ENCODE results near the gene HOXA2. TPM values are rescaled to one million over a fixed set of nuclear protein-coding genes. Genes with fewer than 3 reads are reported as not detected.

Gene HOXA2
- total RNA-seq, 1 donor from 2014 or later: 0.82 TPM

DNA sequence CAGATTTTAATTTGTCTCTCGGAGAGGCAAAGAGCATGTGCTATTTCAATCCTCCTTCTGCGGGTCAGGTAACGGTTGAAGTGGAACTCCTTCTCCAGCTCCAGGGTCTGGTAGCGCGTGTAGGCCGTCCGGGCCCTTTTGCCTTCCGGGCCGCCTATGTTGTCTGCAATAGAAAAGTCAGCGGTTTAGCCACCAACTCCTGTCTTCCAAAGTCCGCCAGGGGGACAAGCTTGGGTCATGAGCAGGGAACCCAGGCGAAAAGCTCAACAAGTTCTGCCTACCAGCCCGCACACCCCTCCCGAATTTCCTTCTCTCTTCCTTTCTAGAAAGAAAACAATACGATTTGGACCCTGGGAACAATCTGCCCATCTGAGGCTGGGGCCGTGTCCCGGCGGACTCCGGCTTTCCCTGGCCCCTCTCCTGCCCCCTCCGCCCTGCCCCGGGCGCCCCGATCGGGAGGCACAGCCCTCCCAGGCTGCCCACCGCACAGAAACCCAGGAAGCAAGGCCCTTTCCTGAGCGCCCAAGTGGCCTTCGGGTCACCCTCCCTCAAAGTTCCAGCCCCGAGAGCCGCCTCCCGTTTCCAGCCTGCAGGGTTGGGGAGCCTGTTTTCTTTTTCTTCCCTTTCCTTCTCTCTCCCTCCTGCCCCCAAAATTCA lies 39.6 kb upstream of the HOXA2 start:
- DNase-seq (ENCODE audit: extremely low read depth, low read depth, low spot score): no peak

DNA sequence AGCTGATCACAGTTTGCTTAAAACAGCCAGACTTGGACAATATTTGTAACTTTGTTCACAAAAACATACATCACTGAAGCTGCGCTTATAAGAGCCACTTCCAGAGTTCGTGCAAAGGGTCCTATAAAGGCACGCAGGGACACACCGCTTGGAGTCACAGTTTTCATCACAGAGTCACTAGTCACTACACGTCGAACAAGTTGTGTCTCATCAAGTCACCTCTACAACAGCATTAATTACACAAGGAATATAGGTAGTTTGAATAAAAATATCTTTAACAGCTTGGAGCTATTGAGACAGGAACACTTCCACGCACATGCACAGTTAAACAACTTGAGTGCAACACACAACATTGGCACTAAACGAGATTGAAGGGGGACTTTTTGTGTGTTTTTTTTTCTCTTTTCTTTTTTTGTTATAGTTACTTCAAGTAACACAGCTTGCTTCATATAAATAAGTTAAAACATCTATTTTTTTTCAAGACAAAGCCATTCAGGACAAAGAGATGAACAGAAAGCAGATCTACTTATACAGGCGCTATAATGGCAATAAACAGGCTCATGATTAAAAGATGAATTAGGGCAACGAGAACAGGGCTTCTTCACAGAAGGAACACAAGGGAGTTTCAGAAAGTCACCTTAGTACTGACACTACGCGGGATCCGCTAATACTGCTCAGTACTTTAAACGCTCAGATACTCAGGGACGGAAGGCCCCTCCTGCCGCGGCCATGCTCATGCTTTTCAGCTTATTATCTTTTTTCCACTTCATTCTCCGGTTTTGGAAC lies 38.8 kb upstream of the HOXA2 start:
- no peak for DNase-seq (ENCODE audit: extremely low read depth, low read depth, low spot score)

DNA sequence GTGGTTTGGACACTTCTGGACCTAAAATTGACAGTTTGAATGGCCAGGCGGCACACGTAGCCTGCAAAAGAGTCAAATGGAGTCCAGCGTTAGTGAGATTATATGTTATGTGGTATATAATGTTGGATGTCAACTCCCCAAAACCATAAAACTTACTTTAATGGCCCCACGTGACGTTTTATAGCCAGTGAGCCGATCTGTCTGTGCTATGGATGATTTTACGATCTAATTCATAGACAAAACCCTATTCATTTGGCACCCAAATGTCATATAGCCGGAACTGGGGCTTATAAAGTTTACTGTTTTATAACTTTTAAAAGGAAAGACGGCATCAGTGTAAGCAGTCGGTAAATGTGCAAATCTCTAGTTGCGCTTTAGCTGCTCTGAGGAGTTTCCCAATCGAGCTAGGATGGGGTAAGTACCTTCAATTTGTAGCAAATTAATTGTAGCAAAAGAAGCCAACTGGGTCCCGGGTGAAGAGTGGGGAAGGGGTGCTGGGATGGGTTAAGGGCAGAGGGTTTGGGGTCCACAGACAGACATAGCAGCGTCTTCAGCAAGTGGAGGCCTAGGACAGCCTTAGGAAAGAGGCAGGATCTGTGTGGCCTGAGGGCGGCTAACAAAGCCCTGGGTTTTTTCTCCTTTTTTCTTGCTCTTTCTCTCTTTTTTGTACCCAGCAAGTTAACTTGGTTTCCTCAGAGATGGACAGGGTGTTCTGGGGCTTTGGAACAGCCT lies 37.8 kb upstream of the HOXA2 start:
- DNase-seq (ENCODE audit: extremely low read depth, low read depth, low spot score): no peak

DNA sequence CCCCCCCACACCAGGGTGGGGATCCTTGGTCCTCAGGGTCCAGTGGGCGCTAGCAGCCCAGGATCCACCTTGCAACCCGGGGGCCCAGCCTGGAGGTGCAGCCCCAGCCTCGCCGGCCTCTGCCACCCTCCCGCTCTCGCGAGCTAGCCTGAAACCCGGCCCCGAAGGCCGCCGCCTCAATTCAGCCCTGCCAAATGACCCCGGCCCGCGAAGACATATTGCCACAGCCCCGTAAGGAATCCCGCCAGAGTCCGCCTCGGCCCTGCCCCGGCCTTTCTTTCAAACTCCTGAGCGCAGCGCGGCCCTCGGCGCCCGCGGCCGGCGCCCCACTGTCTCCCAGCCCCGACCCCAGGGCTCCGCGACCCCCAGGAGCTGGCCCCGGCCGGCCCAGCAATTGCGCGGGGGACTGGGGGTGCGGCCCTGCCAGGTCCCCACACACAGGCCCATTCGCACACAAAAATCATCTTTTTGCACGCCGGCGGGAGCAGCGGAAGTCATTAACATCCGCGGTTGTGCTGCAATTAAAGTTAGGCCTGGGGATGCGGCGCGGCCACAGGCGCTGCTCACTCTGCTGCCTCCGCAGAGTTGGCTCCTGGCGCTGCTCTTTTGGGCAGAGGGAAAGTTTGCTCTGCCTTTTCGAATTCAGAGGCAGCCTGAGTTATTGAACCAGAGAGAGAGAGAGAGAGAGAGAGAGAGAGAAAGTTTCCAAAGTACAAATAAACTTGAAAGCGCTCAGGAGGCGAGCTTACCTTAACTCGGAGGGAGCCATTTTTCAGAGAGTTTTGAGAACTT lies 37.0 kb upstream of the HOXA2 start:
- no peak for DNase-seq (ENCODE audit: extremely low read depth, low read depth, low spot score)

DNA sequence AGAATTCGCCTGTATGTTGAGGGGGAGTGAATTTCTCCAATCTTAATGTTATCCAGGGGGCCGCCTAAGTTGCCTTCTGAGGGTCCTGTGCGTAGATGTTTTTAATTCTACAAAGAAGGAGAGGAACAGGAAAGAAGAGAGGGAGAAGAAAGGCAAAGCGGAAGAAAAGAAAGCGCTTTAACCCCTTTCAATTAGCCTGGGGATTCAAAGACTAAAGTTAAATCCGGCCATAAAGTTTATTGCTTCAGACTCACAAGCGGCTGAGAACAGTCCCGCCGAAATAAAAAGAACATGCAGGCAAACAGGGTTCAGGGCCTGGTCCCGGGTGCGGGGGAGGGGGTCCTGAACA lies 36.5 kb upstream of the HOXA2 start:
- no peak for DNase-seq (ENCODE audit: extremely low read depth, low read depth, low spot score)

DNA sequence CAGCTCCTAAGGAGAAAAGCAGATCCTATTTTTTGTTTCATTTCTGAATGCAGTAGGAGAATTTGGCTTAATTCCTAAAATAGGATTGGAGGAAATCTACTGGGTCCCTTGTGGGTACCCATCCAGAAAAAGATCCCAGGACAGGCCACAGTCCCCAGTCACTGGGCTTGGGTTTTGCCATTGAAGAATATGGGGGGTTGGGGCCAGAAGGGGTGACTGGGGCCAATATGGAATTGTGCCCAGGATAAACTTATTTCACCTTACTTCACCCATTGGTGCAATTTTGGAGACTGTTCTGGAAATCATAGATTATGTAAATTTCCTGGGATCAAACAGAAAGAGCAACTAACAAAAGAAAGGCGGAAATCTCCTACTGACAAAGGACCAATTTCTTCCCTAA lies 36.0 kb upstream of the HOXA2 start:
- DNase-seq (ENCODE audit: extremely low read depth, low read depth, low spot score): no peak

DNA sequence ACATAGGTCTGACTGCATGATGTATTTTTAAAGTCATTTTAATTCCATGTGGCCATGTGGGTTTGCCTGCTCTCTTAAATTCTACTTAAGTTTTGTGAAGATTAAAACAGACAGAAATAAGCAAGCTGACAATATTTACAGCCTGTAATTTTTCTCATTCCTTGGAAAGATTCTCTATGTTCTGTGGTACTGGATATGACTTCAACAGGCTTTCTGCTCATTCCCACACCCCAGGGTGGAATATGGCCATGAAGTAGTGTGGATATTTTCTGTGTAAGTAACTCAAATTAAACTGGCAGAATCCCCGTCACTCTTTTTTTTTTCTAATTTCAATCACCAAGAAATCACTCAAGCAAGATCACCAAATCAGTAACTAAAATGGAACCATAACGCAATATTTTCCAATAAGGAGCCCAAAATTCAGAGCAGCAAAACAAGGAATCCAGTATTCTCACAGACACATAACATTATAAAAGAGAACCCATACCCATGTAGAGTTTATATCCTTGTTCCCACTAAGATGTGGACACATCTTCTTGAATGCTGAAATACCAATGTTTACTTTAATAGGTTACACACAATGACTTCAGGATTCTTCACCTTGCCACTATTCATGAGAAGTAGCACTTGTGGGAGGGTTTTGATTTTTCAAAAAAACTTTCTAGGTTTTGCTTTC lies 35.3 kb upstream of the HOXA2 start:
- no peak for DNase-seq (ENCODE audit: extremely low read depth, low read depth, low spot score)

DNA sequence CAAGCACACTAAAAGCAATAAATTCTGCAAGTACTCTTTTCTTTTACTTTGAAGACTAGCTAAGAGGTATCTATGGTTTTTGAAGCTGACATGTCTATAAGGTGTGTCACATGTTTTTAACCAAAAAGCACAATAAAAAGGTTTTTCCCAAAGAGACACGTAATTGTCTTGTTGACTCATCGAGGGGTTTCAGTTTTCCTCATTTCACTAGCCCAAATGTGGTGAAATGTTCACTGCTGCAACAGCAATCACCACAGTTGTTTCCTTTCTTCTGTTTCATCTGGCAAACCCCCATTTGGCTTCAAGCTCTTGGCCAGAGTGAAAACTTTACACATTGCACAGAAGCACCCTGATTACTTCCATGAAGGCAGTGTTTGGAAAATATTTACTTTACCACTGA lies 31.9 kb upstream of the HOXA2 start:
- no peak for DNase-seq (ENCODE audit: extremely low read depth, low read depth, low spot score)

DNA sequence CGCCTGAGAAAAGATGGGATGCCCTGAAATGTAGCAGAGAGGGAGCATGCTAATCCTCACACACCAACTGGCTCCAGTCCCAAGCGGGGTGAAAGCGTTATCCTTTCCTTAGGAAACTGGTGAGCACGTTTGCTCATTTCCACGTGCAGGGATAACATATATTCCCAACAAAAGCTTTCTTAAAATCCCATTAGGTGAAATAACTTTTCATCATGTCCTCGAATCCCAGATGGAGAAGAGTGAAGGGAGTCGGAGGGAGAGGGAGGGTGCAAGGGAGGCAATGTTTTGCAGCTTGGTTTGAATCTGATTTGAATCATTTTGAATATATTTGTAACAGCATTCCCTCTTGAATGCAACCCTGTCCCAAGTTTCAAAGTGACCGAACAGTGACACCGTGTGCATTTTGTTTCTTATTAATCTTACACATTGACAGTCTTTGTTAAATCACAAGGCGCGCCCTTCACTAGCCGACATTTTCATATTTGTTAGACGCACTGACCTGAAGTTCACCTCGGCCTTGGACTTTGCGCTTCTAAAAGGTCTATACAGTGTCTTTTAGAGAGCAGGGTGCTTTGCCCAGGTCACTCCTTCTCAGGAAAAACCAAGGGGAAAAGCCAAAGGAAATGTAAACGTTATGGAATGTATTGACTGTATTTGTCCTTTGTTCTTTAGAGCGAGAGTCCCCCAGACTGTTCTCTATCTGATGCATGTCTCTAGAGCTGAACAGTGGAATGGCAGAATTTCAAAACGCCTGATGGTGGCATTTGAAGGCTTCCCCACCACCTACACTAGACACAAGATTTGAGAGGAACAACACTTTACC lies 31.1 kb upstream of the HOXA2 start:
- no peak for DNase-seq (ENCODE audit: extremely low read depth, low read depth, low spot score)

DNA sequence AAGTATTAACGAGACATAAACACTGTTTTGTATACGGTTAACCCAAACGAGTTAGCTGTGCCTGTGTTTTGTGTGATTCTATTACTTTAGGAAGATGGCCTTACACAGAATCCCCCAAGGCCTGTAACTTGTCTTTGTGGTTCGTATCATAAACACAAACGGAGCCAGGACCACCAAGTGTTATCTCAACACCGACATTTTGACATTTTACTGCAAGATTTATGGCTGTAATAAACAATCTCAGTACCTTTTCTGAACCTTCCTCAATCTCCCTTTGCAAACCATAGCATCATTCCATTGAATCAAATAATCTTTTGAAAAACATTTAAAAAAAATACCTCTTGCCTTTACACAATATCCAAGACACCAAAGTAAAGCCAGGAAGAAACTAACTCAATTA lies 30.5 kb upstream of the HOXA2 start:
- DNase-seq (ENCODE audit: extremely low read depth, low read depth, low spot score): no peak

DNA sequence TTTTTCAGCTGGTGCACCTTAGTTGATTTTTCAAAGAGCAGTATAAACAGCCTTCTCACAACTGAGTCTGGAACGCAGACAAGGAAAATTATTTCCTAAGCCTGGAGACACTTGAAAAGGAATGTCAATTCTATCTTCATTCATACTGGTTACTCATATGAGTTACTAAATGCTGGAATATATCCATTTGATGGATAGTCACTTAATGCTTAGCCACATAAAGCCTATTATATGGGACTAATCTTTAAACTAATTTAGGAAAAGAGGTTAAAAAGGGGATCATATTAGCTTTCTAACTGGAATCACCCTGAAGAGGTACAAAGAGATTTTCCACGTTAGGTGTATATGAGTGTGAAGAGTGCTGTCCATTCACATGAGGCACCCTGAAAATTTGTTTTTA lies 29.7 kb upstream of the HOXA2 start:
- DNase-seq (ENCODE audit: extremely low read depth, low read depth, low spot score): no peak

DNA sequence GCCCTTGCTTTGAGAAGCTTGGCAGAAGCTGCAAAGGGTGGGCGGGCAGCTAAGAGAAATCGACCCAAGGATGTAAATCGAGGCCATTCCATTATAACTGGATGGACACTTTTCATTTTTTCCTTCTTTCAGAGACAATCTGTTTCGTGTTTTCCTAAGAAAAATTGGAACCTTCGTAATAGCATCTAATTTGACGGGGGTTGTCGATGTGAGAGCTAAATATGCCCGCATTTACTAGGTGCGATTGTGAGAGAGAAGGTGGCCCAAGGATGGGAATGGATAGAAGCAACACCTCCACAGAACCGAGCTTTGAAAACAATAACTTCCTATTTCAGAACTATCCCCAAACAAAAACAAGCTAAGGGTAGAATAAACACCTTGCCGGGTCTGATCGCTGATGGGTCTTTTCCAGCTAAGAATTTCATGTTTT lies 28.9 kb upstream of the HOXA2 start:
- DNase-seq (ENCODE audit: extremely low read depth, low read depth, low spot score): no peak

DNA sequence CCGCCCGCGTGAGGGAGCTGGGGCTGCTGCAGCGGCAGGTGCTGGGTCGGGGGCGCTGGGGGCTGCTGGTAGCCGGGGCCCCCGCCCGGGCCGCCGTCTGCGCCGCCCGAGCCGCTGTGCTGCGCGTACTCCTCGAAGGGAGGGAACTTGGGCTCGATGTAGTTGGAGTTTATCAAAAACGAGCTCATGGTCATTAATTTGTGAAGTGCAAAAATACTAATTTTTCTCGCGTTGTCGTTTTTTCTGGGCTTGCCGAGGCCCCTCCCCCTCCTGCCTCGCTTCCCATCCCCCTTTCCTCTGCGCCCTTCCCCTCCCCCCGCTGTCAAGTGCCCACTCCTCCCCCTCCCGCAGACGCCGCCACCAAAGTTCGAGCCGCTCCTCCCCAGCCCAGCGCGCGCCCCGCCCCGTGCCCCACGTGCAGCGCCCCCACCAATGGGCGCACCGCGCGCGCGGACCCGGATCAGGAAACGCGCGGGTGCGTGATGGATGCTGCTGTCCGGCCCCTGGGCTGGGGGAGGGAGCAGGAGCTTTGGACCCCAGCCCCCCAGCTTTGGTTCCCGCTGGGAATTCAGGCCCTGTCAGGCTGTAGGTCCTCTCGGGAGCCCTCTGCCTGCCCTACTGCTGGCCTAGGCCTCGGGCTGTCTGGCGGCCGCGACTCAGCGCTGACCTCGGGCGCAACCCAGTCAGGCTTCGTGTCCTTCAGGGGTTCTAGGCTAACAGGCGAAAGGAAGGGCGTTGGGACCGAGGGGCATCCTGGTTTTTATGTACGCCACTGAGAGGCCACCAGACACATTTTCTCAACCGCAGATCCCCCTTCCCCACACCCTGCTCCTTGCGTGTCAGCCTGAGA lies 28.3 kb upstream of the HOXA2 start, which contains the start of gene HOXA4:
HOXA4 (minus strand) TSS at position 218 of the 850 bp plus-strand sequence; CDS start at position 194, 24 bp downstream.
- DNase-seq (ENCODE audit: extremely low read depth, low read depth, low spot score): no peak

DNA sequence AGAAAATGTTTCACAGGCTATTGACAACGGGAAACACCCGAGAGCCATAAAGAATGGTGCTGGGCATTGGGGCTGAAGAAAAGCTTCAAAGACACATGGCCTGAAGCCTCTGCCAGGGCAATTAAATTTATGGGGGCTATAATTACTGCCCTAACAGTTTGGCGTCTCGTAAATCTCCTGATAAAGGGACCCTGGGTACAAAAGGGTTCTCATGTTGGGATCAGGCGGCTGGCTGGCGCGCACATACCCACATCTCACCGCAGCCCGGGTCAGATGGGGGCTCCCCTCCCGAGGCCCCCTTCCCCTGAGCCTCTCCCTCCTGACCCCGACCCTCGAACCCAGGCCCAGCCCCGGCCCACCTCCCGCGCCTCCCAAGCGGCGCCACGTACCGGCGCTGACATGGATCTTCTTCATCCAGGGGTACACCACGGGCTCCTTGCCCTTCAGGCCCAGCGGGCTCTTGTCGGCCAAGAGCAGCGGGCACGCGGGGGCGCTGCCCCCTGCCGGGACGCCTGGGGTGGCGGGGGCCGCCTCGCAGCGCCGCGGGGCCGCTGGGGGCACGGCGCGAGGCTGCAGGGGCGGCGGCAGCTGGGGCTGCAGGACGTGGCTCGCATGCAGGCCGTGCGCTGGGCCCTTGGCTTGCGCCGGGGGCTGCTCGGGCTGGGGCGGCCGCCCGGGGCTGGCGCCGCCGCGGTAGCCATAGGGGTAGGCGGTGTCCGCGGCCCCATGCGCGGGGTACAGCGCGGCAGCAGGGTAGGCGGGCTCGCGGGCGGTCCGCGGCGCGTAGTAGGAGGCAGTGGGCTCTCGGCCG lies 27.5 kb upstream of the HOXA2 start:
- DNase-seq (ENCODE audit: extremely low read depth, low read depth, low spot score): no peak

DNA sequence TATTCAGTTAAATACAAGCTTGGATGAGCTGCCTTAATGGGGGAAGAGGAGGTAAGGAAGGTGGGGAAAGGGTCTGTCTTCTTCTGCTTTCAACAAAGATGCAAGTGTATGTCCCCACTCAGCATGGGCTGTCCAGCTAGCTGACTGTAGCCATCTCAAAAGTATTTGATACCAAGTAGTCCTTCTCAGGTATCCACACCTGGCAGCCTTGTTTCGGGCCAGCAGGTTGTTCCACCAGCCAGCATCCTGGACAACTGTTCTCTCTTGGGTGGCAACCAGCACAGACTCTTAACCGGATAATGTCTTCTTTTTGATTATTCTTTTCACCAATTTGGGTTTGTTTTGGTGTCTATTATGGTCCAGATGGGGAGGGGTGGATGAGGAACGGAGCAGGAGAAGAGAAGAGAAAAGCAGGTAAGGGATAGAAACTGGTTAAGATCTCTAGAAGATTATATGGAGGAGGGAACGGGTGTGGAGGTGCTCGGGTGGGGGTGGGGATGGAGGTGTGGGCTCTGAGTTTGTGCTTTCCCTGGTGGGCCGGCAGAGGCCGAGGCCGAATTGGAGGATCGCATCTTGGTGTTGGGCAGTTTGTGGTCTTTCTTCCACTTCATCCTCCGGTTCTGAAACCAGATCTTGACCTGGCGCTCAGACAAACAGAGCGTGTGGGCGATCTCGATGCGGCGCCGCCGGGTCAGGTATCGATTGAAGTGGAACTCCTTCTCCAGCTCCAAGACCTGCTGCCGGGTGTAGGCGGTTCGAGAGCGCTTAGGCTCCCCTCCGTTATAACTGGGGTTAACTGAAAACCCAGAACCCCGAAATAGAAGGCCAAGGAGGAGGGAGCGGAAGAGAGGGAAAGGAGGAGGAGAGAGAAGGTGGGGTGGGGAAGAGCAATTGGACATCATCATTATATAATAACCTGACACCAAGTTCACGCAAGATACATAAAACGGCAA lies 26.6 kb upstream of the HOXA2 start:
- no peak for DNase-seq (ENCODE audit: extremely low read depth, low read depth, low spot score)

DNA sequence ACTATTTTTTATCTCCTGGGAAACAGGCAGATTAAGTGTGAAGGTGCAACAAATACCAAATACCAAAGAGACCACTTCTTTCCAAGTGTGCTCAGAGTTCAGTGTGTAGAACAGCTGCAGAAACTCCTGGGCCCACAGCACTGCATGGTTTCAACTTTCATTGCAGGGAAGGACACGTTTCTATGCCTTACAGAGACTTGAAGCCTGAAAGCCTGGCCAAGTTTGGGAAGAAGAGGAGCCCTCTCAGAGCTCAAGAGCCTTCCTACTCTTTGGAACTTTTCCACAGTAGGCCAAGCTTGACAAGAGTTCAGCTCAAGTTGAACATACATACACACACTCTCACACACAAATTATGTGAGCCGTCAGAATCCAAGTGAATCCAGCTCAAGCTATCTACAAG lies 25.6 kb upstream of the HOXA2 start:
- no peak for DNase-seq (ENCODE audit: extremely low read depth, low read depth, low spot score)
